Psoas muscle (tissue), 8 donors: Measurements from ENCODE around the gene PPP1R9A. TPM values are rescaled to one million over a fixed set of nuclear protein-coding genes. Genes with fewer than 3 reads are reported as not detected.

Experiments
- ATAC-seq, 4 donors: fragments of 200-7000 bp; cut with Tn5 transposase; one replicate each; pipeline ENCODE4 v1.9.1; 2020; ENCODE audit warnings: moderate library complexity in 3 of 4, mild to moderate bottlenecking in 2 of 4
- DNase-seq, 2 donors: peaks; one replicate each; pipeline ENCODE4 v3.0.0-alpha.2; 2020
- H3K27ac ChIP-seq: fragments of 200-600 bp; one replicate; pipeline ENCODE4 v1.8.0; 2022
- H3K27me3 ChIP-seq, 3 donors: fragments of 200-600 bp in 1 of 3; one replicate each; pipeline versions ENCODE4 v1.6.1 to v1.8.0; 2013 to 2022; ENCODE audit warnings: low read length in 2 of 3, mild to moderate bottlenecking in 2 of 3, moderate library complexity in 1 of 3; ENCODE audit not compliant: insufficient read depth in 3 of 3
- H3K36me3 ChIP-seq, 2 donors: fragments of 200-600 bp in 1 of 2; one replicate each; pipeline versions ENCODE4 v1.6.1 to v1.8.0; 2013 to 2022; ENCODE audit warnings: low read depth in 1 of 2, mild to moderate bottlenecking in 1 of 2, moderate library complexity in 1 of 2; ENCODE audit not compliant: insufficient read depth in 1 of 2
- H3K4me1 ChIP-seq: fragments of 200-600 bp; one replicate; pipeline ENCODE4 v1.8.0; 2022
- H3K4me3 ChIP-seq: fragments of 200-600 bp; one replicate; pipeline ENCODE4 v1.8.0; 2022; ENCODE audit warnings: mild to moderate bottlenecking
- H3K9me3 ChIP-seq: fragments of 200-600 bp; one replicate; pipeline ENCODE4 v1.8.0; 2022
- CTCF ChIP-seq: fragments of 200-600 bp; IDR thresholded peaks from one replicate; pipeline ENCODE4 v1.8.0; 2022; ENCODE audit warnings: antibody characterized with exemption
- WGBS, 3 donors: extraction: QIAGEN DNeasy Blood & Tissue Kit; methylation state at CpG; one replicate each; pipeline versions ENCODE4 v1.1.6 to v1.1.7; 2013; 5-methylcytosine and 5-hydroxymethylcytosine counted together
- intact Hi-C, 2 donors: fragments of 100-400 bp; cut with DNase I; formaldehyde crosslinking; loops; one replicate each; pipeline versions ENCODE4 v1.11.0 to v1.14.2; 2022
- polyA plus RNA-seq, 3 donors: library from polyadenylated mRNA; stranded (reverse); fragments of 200-250 nt; gene quantifications; one replicate each; pipeline ENCODE4 v1.2.3, GENCODE V29; 2013
- total RNA-seq, 4 donors: library from RNA; stranded (reverse); fragmentation: NEBNext Ultra II Directional in 2 of 4; extraction: Animal tissue kit (Norgen Biotek cat#: 25700) in 2 of 4; gene quantifications; one replicate each; pipeline versions ENCODE4 v1.2.1 to v1.2.4, GENCODE V29; 2021 to 2023
- donor health status: healthy with polysubstance abuse.
- donor health status: DM: no; HTN: no; CAD: no; lungs with moderate emphysema.
- donor health status: Bipolar disorder and iron deficiency.
- donor health status: healthy.
- donor health status: DM: yes; HTN: yes; CAD: no.
- donor health status: DM: no; HTN: no; CAD: no.
- donor health status: DM: no; HTN: no; CAD: no.
- donor health status: DM: yes; HTN: yes; CAD: no.

PPP1R9A gene
- total and polyA plus RNA-seq, 7 donors, result 1.1 to 18.6 (median 13.5) TPM

- no peaks in the 10 kb centered on the region for H3K27me3 ChIP-seq
- DNase-seq (no peak), ATAC-seq (no peak)
- no peaks in the 10 kb centered on the region for H3K36me3 ChIP-seq
- intact Hi-C loops, result no loop called here
- no peak overlapping the region for H3K27ac ChIP-seq
- no peak for TF ChIP-seq CTCF
- no peaks in the 10 kb centered on the region for H3K4me1 ChIP-seq
- WGBS, 3 donors, result 47 to 62% (median 56%) methylated on average over 4 of the region's 4 CpGs
- H3K9me3 ChIP-seq, result no peaks in the 10 kb centered on the region
- no peak overlapping the region for H3K4me3 ChIP-seq
These were observed 133.6 kb downstream of the PPP1R9A start for GRCh38 chr7:95041031-95041430.

- Histone ChIP-seq H3K4me3 (no peak overlapping the region), H3K36me3 (no peaks in the 10 kb centered on the region), H3K4me1 (no peaks in the 10 kb centered on the region), H3K27ac (no peak overlapping the region), H3K9me3 (no peaks in the 10 kb centered on the region), H3K27me3 (no peaks in the 10 kb centered on the region)
- peak; percentile 10 for TF ChIP-seq CTCF
- no peak for DNase-seq
- ATAC-seq, result no peak
- WGBS, 3 donors, result 91 to 93% (median 91%) methylated on average over 8 of the region's 8 CpGs
- intact Hi-C loops, result loop anchor here in 1 of 2 donors (5.0 kb wide), 1 partner anchor 233 kb away; no protein-coding TSS in a partner anchor
These were observed 138.0 kb downstream of the PPP1R9A start for GRCh38 chr7:95045236-95045923.

GRCh38 chr7:95046494-95047240, 139.3 kb downstream of the PPP1R9A start:
- Histone ChIP-seq H3K27ac (no peak overlapping the region), H3K9me3 (no peaks in the 10 kb centered on the region), H3K27me3 (no peaks in the 10 kb centered on the region), H3K36me3 (no peaks in the 10 kb centered on the region), H3K4me3 (no peak overlapping the region), H3K4me1 (no peaks in the 10 kb centered on the region)
- TF ChIP-seq CTCF, result no peak
- intact Hi-C loops, result loop anchor here in 1 of 2 donors (5.0 kb wide), 1 partner anchor 234 kb away; no protein-coding TSS in a partner anchor
- 38 to 54% (median 38%) methylated on average over 7 of the region's 7 CpGs for WGBS, 3 donors
- DNase-seq (no peak), ATAC-seq (peak in 2 of 4 donors; percentile 37 to 51)

- TF ChIP-seq CTCF, result no peak
- Histone ChIP-seq H3K4me3 (no peak overlapping the region), H3K36me3 (no peaks in the 10 kb centered on the region), H3K9me3 (no peaks in the 10 kb centered on the region), H3K4me1 (no peaks in the 10 kb centered on the region), H3K27ac (no peak overlapping the region), H3K27me3 (no peaks in the 10 kb centered on the region)
- intact Hi-C loops, result loop anchor here in 1 of 2 donors (5.0 kb wide), 1 partner anchor 235 kb away; no protein-coding TSS in a partner anchor
- ATAC-seq (no peak), DNase-seq (no peak)
These were observed 139.9 kb downstream of the PPP1R9A start for GRCh38 chr7:95047291-95047690.
